ENCODE data around the gene ANKMY1.

DNA sequence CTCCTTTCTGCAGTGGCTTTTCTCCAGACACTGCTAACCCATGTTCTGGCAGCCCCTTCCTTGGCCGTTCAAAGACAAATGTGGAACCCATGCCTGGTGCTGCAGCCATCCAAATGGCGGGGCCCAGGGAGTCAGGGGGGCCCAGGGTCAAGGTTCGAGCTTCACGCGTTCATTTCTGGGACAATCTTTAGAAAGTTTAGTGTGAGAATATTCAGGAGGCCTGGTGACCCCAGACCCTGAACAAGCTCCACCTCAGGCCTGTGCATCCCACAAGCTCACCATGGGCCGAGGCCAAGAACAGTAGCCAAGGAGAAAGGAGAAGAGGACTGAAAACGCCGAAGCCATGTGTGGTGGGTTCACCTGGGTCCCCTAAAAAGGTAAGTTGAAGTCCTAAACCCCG, 54.4 kb downstream of the ANKMY1 start:
- TF ChIP-seq, protein P1, sequence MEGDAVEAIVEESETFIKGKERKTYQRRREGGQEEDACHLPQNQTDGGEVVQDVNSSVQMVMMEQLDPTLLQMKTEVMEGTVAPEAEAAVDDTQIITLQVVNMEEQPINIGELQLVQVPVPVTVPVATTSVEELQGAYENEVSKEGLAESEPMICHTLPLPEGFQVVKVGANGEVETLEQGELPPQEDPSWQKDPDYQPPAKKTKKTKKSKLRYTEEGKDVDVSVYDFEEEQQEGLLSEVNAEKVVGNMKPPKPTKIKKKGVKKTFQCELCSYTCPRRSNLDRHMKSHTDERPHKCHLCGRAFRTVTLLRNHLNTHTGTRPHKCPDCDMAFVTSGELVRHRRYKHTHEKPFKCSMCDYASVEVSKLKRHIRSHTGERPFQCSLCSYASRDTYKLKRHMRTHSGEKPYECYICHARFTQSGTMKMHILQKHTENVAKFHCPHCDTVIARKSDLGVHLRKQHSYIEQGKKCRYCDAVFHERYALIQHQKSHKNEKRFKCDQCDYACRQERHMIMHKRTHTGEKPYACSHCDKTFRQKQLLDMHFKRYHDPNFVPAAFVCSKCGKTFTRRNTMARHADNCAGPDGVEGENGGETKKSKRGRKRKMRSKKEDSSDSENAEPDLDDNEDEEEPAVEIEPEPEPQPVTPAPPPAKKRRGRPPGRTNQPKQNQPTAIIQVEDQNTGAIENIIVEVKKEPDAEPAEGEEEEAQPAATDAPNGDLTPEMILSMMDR (IDR thresholded peaks at IDR 0.05 in 8 of 11, conservative IDR thresholded peaks at IDR 0.05 in 3 of 11): no peak
- no peak for TF ChIP-seq POLR2AphosphoS5 (IDR thresholded peaks at IDR 0.05)

Measured in spleen (tissue), 7 donors.